Lower lobe of right lung (tissue), 2 donors: ENCODE results near the gene LOC128125822. TPM values are rescaled to one million over a fixed set of nuclear protein-coding genes. Genes with fewer than 3 reads are reported as not detected.

Experiments
- ATAC-seq, 2 donors: fragments of 200-7000 bp; cut with Tn5 transposase; one replicate each; pipeline ENCODE4 v1.9.1; 2020 to 2022; ENCODE audit warnings: mild to moderate bottlenecking in 2 of 2, moderate library complexity in 2 of 2
- DNase-seq: peaks from one replicate; pipeline ENCODE4 v3.0.0-alpha.2; 2020
- H3K27ac ChIP-seq: fragments of 200-600 bp; one replicate; pipeline ENCODE4 v1.8.0; 2022
- H3K27me3 ChIP-seq: fragments of 200-600 bp; one replicate; pipeline ENCODE4 v1.8.0; 2022; ENCODE audit warnings: low read depth
- H3K36me3 ChIP-seq: fragments of 200-600 bp; one replicate; pipeline ENCODE4 v1.8.0; 2022; ENCODE audit warnings: mild to moderate bottlenecking
- H3K4me1 ChIP-seq: fragments of 200-600 bp; one replicate; pipeline ENCODE4 v1.8.0; 2022
- H3K4me3 ChIP-seq: fragments of 200-600 bp; one replicate; pipeline ENCODE4 v1.8.0; 2022; ENCODE audit warnings: mild to moderate bottlenecking
- H3K9me3 ChIP-seq: fragments of 200-600 bp; one replicate; pipeline ENCODE4 v1.8.0; 2022
- CTCF ChIP-seq: fragments of 200-600 bp; IDR thresholded peaks from one replicate; pipeline ENCODE4 v1.8.0; 2022; ENCODE audit warnings: antibody characterized with exemption, mild to moderate bottlenecking
- intact Hi-C: fragments of 100-400 bp; cut with DNase I; formaldehyde crosslinking; loops from one replicate; pipeline ENCODE4 v1.11.0; 2022
- total RNA-seq: library from RNA; stranded (reverse); fragmentation: NEBNext Ultra II Directional; extraction: Animal tissue kit (Norgen Biotek cat#: 25700); gene quantifications from one replicate; pipeline ENCODE4 v1.2.1, GENCODE V29; 2021
- donor health status: DM: no; HTN: yes; CAD: no; lungs with severe emphysema.

LOC128125822 gene

GRCh38 chr6:63610944-63611343 is 38.7 kb downstream of the LOC128125822 start:
- Histone ChIP-seq H3K9me3 (no peaks in the 10 kb centered on the region), H3K4me3 (no peak overlapping the region), H3K4me1 (no peaks in the 10 kb centered on the region), H3K36me3 (no peaks in the 10 kb centered on the region), H3K27me3 (no peaks in the 10 kb centered on the region), H3K27ac (no peak overlapping the region)
- no peak for TF ChIP-seq CTCF
- DNase-seq (no peak), ATAC-seq (no peak)
- intact Hi-C loops: no loop called here

- Histone ChIP-seq H3K4me1 (no peaks in the 10 kb centered on the region), H3K4me3 (no peak overlapping the region), H3K27ac (no peak overlapping the region), H3K27me3 (no peaks in the 10 kb centered on the region), H3K36me3 (no peaks in the 10 kb centered on the region), H3K9me3 (no peaks in the 10 kb centered on the region)
- no peak for TF ChIP-seq CTCF
- DNase-seq (no peak), ATAC-seq (no peak)
- intact Hi-C loops: no loop called here
These were observed 39.3 kb downstream of the LOC128125822 start for GRCh38 chr6:63611560-63611959.

GRCh38 chr6:63615590-63615989 is 43.3 kb downstream of the LOC128125822 start:
- Histone ChIP-seq H3K9me3 (no peaks in the 10 kb centered on the region), H3K36me3 (no peaks in the 10 kb centered on the region), H3K4me3 (no peak overlapping the region), H3K27me3 (no peaks in the 10 kb centered on the region), H3K4me1 (no peaks in the 10 kb centered on the region), H3K27ac (no peak overlapping the region)
- TF ChIP-seq CTCF: no peak
- DNase-seq (no peak), ATAC-seq (no peak)
- intact Hi-C loops: no loop called here

Other genes with a start within 250 kb of the LOC128125822 start
- gene PTP4A1, start within 50 bp of the LOC128125822 start, total RNA-seq: 57.6 TPM
- gene PHF3, start 63.3 kb downstream of the LOC128125822 start, total RNA-seq: 65.4 TPM